ENCODE results near the gene ZDHHC24.

- no peak for TF ChIP-seq POLR2A (IDR thresholded peaks at IDR 0.05)
- TF ChIP-seq, protein P1, sequence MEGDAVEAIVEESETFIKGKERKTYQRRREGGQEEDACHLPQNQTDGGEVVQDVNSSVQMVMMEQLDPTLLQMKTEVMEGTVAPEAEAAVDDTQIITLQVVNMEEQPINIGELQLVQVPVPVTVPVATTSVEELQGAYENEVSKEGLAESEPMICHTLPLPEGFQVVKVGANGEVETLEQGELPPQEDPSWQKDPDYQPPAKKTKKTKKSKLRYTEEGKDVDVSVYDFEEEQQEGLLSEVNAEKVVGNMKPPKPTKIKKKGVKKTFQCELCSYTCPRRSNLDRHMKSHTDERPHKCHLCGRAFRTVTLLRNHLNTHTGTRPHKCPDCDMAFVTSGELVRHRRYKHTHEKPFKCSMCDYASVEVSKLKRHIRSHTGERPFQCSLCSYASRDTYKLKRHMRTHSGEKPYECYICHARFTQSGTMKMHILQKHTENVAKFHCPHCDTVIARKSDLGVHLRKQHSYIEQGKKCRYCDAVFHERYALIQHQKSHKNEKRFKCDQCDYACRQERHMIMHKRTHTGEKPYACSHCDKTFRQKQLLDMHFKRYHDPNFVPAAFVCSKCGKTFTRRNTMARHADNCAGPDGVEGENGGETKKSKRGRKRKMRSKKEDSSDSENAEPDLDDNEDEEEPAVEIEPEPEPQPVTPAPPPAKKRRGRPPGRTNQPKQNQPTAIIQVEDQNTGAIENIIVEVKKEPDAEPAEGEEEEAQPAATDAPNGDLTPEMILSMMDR (IDR thresholded peaks at IDR 0.05) = no peak
- TF ChIP-seq POLR2AphosphoS5 (IDR thresholded peaks at IDR 0.05) = no peak
Observed at GRCh38 chr11:66593650-66594049, 47.8 kb upstream of the ZDHHC24 start.

Measured in prostate gland (tissue), 2 donors.